K562 (cell line): ENCODE results near the gene RAB3C. TPM values are rescaled to one million over a fixed set of nuclear protein-coding genes. Genes with fewer than 3 reads are reported as not detected.

ENCODE experiments used
- ATAC-seq: fragments of 200-7000 bp; cut with Tn5 transposase; 3 replicates; pipeline ENCODE4 v1.9.1; 2020; ENCODE audit warnings: moderate library complexity
- BruUV-seq: library from RNA; stranded (reverse); fragments of 400-500 nt; replicated peaks from 2 replicates; lab custom pipeline; 2021; lab: Mats Ljungman, UMichigan
- CTCF ChIA-PET: fragments of 300-600 bp; formaldehyde crosslinking; extraction: SDS; loops from one replicate; lab custom pipeline; 2021; ENCODE audit warnings: low intra/inter-chr PET ratio; lab: Yijun Ruan, JAX
- POLR2A ChIA-PET: fragments of 300-600, 350-650 bp; sonication (Branson Sonifier 250); formaldehyde crosslinking; extraction: SDS; loops from one replicate; lab custom pipeline; 2021; ENCODE audit warnings: antibody characterized with exemption, inconsistent platforms; lab: Yijun Ruan, JAX
- DNase-seq, 4 experiments: peaks; one replicate each; pipeline versions ENCODE4 v3.0.0 to v3.0.0-alpha.2; 2011 to 2018; ENCODE audit warnings: low spot score in 3 of 4, mixed read lengths in 3 of 4; ENCODE audit errors: extremely low read depth in 1 of 4
- FAIRE-seq: peaks from 2 replicates; lab custom pipeline; 2011; peaks lifted over from hg19 to GRCh38; lab: Jason Lieb, UNC
- H2AFZ ChIP-seq: 2 replicates; pipeline ENCODE4 v1.6.0; 2011; ENCODE audit warnings: low read depth, low read length, control low read depth, inconsistent platforms
- H3K27ac ChIP-seq: fragments of 200-600 bp; 3 replicates; pipeline ENCODE4 v1.8.0; 2011; ENCODE audit warnings: low read depth, mild to moderate bottlenecking, control low read depth, inconsistent platforms, low read length, moderate library complexity, mixed read lengths; ENCODE audit errors: extremely low read depth
- H3K27me3 ChIP-seq, 2 experiments: fragments of 300-600 bp in 1 of 2; 2 replicates in 1 of 2; 3 replicates in 1 of 2; pipeline versions ENCODE4 v1.6.0 to v1.8.0; 2011; ENCODE audit warnings: inconsistent platforms in 2 of 2, low read length in 2 of 2, mild to moderate bottlenecking in 1 of 2, mixed read lengths in 1 of 2, moderate library complexity in 1 of 2; ENCODE audit not compliant: control insufficient read depth in 2 of 2, insufficient read depth in 2 of 2
- H3K36me3 ChIP-seq: fragments of 300-600 bp; 3 replicates; pipeline ENCODE4 v1.8.0; 2011; ENCODE audit warnings: mild to moderate bottlenecking, low read length, inconsistent platforms; ENCODE audit not compliant: control insufficient read depth, insufficient read depth
- H3K4me1 ChIP-seq, 2 experiments: fragments of 200-600 bp in 1 of 2; replicated peaks in 1 of 2; 2 replicates in 1 of 2; 3 replicates in 1 of 2; pipeline versions ENCODE4 v1.5.1 to v1.8.0; 2011; ENCODE audit warnings: inconsistent platforms in 2 of 2, low read length in 2 of 2, mild to moderate bottlenecking in 1 of 2, mixed read lengths in 1 of 2, moderate library complexity in 1 of 2; ENCODE audit not compliant: control insufficient read depth in 2 of 2, insufficient read depth in 2 of 2
- H3K4me2 ChIP-seq: 2 replicates; pipeline ENCODE4 v1.6.1; 2011; ENCODE audit warnings: low read length, control low read depth, inconsistent platforms, mixed read lengths; ENCODE audit not compliant: insufficient read depth
- H3K4me3 ChIP-seq: fragments of 200-600 bp; sonication (generic), shearing (Covaris generic); 2 replicates; pipeline ENCODE4 v1.5.1; 2016; ENCODE audit warnings: control low read depth, inconsistent platforms
- H3K79me2 ChIP-seq: fragments of 200-600 bp; 3 replicates; pipeline ENCODE4 v1.8.0; 2011; ENCODE audit warnings: low read length, inconsistent platforms; ENCODE audit not compliant: control insufficient read depth, insufficient read depth
- H3K9ac ChIP-seq, 2 experiments: 2 replicates each; pipeline versions ENCODE4 v1.6.0 to v1.6.1; 2011; ENCODE audit warnings: low read depth in 2 of 2, low read length in 2 of 2, control low read depth in 1 of 2, inconsistent platforms in 1 of 2, mild to moderate bottlenecking in 1 of 2, mixed read lengths in 1 of 2; ENCODE audit not compliant: insufficient read depth in 1 of 2
- H3K9me1 ChIP-seq: one replicate; pipeline ENCODE4 v1.6.0; 2011; ENCODE audit warnings: inconsistent platforms, mild to moderate bottlenecking, low read length, moderate library complexity; ENCODE audit not compliant: control insufficient read depth, insufficient read depth
- H3K9me3 ChIP-seq: replicated peaks from 2 replicates; pipeline ENCODE4 v1.5.1; 2011; ENCODE audit warnings: low read depth, low read length, inconsistent platforms; ENCODE audit not compliant: control insufficient read depth, insufficient read depth
- H4K20me1 ChIP-seq: replicated peaks from 2 replicates; pipeline ENCODE4 v1.6.1; 2011; ENCODE audit warnings: low read length, inconsistent platforms, mixed read lengths; ENCODE audit not compliant: control insufficient read depth, insufficient read depth
- E2F3 ChIP-seq: fragments of 250-450 bp; sonication (Bioruptor Pico); IDR thresholded peaks from 2 replicates; pipeline ENCODE4 v1.4.0; 2020; ENCODE audit warnings: mild to moderate bottlenecking
- SAFB ChIP-seq: fragments of 200-400 bp; formaldehyde crosslinking; IDR thresholded peaks from 2 replicates; pipeline ENCODE4 v1.6.1; 2017; ENCODE audit warnings: low read depth, low read length, borderline replicate concordance
- TCF3 ChIP-seq: sonication (generic); formaldehyde crosslinking; IDR thresholded peaks from 2 replicates; pipeline ENCODE4 v1.4.0; 2020; ENCODE audit warnings: mild to moderate bottlenecking, missing genetic modification reagents
- ZNF407 ChIP-seq: fragments of 450-650 bp; IDR thresholded peaks from 2 replicates; pipeline ENCODE4 v1.6.1; 2016; ENCODE audit warnings: low read depth
- ZNF695 ChIP-seq: fragments of 450-650 bp; formaldehyde crosslinking; IDR thresholded peaks from 2 replicates; pipeline ENCODE4 v1.4.0; 2020; ENCODE audit warnings: mild to moderate bottlenecking, moderate library complexity
- ZNF77 ChIP-seq: fragments of 250-450 bp; sonication (Bioruptor Pico); IDR thresholded peaks from 2 replicates; pipeline ENCODE4 v1.5.0; 2020
- WGBS: fragments of 100-300 bp; shearing (Covaris generic); methylation state at CpG from one replicate; pipeline ENCODE4 v1.1.6; 2016; ENCODE audit warnings: low coverage, mixed read lengths; ENCODE audit not compliant: insufficient coverage; ENCODE audit errors: missing lambda C conversion rate; 5-methylcytosine and 5-hydroxymethylcytosine counted together
- in situ Hi-C: fragments of 300-500 bp; cut with MboI; formaldehyde crosslinking; loops from 4 replicates; pipeline ENCODE4 v1.15.0; 2018; ENCODE audit warnings: inconsistent platforms, mixed read lengths
- intact Hi-C: fragments of 100-400 bp; cut with micrococcal nuclease; formaldehyde crosslinking; loops from 2 replicates; pipeline ENCODE4 v1.14.2; 2022
- polyA plus RNA-seq, 8 experiments: library from polyadenylated mRNA; depleted of rRNA in 4 of 8; stranded (reverse) in 5 of 8; unstranded in 3 of 8; fragments of >200 nt; fragmentation: Nextera tagmentation in 2 of 8; fragmentation: Illumina TruSeq in 1 of 8; extraction: Ambion mirVana in 2 of 8; extraction: Trizol in 1 of 8; gene quantifications; 2 replicates each; pipeline versions ENCODE4 v1.2.1 to v1.2.3, GENCODE V29; 2011 to 2014; ENCODE audit warnings: inconsistent platforms in 1 of 8, missing spikeins in 1 of 8
- total RNA-seq, 7 experiments: library from RNA; depleted of rRNA in 6 of 7; stranded (reverse); fragments of >200 nt in 6 of 7; fragmentation: Illumina TruSeq in 2 of 7; extraction: Trizol in 2 of 7; gene quantifications; 2 replicates each; pipeline versions ENCODE4 v1.2.1 to v1.2.3, GENCODE V29; 2011 to 2021; ENCODE audit warnings: low replicate concordance in 1 of 7
- TF ChIP-seq, protein P1 (sequence below): fragments of 250-450 bp; sonication (Bioruptor Pico); IDR thresholded peaks from 2 replicates; pipeline ENCODE4 v1.5.0; 2021; ENCODE audit warnings: mild to moderate bottlenecking, moderate library complexity
- TF ChIP-seq, protein P2 (sequence below): fragments of 150-350 bp; IDR thresholded peaks from 2 replicates; pipeline ENCODE4 v1.6.1; 2014; ENCODE audit warnings: low read depth, mild to moderate bottlenecking, low read length, borderline replicate concordance

Gene RAB3C
- total and polyA plus RNA-seq, 9 of the 15 experiments (the other 6 are each of a cell fraction or from before 2014, with no cell fraction given) = not detected

DNA sequence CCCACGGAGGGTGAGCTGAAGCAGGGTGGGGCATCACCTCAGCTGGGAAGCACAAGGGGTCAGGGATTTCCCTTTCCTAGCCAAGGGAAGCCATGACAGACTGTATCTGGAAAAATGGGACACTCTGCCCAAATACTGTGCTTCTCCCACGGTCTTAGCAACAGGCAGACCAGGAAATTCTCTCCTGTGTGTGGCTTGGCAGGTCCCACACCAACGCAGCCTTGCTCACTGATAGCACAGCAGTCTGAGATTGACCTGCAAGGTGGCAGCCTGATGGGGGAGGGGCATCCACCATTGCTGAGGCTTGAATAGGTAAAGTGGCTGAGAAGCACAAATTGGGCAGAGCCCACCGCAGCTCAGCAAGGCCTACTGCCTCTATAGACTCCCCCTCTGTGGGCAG is 23.2 kb downstream of the RAB3C start:
- H3K9me3 ChIP-seq = no peaks in the 10 kb centered on the region
- no peak overlapping the region for H3K27ac ChIP-seq
- in situ Hi-C loops (no loop called here), intact Hi-C loops (no loop called here)
- H4K20me1 ChIP-seq = no peaks in the 10 kb centered on the region
- no peaks in the 10 kb centered on the region for H3K9me1 ChIP-seq
- H3K27me3 ChIP-seq = no peaks in the 10 kb centered on the region
- ChIA-PET POLR2A (no interaction called here), CTCF (no interaction called here)
- ATAC-seq (no peak), FAIRE-seq (no peak), DNase-seq (no peak)
- no TSS peak for BruUV-seq
- no peaks in the 10 kb centered on the region for H3K4me1 ChIP-seq
- no peaks in the 10 kb centered on the region for H3K79me2 ChIP-seq
- H3K9ac ChIP-seq = no peak overlapping the region
- H3K36me3 ChIP-seq = no peaks in the 10 kb centered on the region
- no peak overlapping the region for H3K4me2 ChIP-seq
- WGBS = 0% methylated on average over 4 of the region's 4 CpGs
- H2AFZ ChIP-seq = no peak overlapping the region
- no peak overlapping the region for H3K4me3 ChIP-seq
- TF ChIP-seq E2F3 (no peak), ZNF407 (no peak), SAFB (no peak), ZNF77 (CRISPR knock-in tag) (no peak), ZNF695 (no peak), TCF3 (CRISPR knock-in tag) (no peak)
- TF ChIP-seq, protein P1, sequence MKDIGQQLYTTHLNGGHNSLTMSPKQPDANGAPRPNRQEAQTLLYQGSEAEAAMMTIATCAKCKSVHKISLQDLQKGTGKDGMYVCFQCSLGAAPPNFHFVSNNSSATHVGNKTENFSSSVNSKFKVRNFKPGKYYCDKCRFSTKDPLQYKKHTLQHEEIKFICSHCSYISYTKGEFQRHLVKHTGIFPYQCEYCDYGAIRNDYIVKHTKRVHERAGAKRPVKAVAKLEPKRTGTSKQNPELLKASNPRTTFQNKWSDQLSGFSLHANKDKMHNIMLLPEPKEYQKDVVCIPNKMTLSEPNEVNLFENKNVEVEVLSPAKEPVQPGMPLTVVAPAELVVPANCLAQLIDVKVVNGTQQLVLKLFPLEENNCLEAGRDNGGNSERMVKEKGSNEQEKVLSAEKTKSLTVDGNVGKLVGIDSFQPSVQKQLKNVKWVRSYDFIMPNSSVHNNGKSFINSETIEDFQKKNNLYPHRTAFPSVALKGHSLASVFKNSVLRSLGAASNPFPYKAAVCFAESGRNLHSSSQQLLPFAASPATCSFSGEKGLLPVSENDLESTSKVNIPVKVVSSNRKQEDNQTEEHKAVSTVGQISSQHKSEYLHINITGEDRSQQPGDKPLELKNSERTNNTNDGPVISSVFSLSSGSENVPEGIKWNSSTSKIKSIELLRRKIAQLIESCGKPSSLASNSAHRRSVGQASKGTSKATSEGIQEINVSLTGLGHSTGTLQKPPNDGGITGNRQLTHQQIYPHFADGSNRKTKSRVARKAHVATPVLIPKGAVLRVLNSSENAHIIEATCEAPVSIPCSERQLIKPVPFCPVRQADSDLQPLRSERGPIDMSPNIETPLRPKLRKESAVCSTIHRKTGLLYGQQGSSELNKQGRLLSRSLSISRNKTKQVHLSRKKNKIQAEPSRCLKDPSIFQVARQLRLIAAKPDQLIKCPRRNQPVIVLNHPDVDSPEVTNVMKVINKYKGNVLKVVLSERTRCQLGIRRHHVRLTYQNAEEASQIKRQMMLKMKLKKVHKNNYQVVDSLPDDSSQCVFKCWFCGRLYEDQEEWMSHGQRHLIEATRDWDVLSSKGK (CRISPR knock-in tag) = no peak
- TF ChIP-seq, protein P2, sequence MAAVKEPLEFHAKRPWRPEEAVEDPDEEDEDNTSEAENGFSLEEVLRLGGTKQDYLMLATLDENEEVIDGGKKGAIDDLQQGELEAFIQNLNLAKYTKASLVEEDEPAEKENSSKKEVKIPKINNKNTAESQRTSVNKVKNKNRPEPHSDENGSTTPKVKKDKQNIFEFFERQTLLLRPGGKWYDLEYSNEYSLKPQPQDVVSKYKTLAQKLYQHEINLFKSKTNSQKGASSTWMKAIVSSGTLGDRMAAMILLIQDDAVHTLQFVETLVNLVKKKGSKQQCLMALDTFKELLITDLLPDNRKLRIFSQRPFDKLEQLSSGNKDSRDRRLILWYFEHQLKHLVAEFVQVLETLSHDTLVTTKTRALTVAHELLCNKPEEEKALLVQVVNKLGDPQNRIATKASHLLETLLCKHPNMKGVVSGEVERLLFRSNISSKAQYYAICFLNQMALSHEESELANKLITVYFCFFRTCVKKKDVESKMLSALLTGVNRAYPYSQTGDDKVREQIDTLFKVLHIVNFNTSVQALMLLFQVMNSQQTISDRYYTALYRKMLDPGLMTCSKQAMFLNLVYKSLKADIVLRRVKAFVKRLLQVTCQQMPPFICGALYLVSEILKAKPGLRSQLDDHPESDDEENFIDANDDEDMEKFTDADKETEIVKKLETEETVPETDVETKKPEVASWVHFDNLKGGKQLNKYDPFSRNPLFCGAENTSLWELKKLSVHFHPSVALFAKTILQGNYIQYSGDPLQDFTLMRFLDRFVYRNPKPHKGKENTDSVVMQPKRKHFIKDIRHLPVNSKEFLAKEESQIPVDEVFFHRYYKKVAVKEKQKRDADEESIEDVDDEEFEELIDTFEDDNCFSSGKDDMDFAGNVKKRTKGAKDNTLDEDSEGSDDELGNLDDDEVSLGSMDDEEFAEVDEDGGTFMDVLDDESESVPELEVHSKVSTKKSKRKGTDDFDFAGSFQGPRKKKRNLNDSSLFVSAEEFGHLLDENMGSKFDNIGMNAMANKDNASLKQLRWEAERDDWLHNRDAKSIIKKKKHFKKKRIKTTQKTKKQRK = no peak
